Cardiac atrium fibroblast (primary cell): ENCODE measurements around the gene OR56A4. TPM values are rescaled to one million over a fixed set of nuclear protein-coding genes. Genes with fewer than 3 reads are reported as not detected.

Experiments used
- total RNA-seq: library from RNA; depleted of rRNA; stranded (reverse); fragments of >200 nt; gene quantifications from 2 replicates; pipeline ENCODE4 v1.2.3, GENCODE V29; 2015

OR56A4 gene, protein sequence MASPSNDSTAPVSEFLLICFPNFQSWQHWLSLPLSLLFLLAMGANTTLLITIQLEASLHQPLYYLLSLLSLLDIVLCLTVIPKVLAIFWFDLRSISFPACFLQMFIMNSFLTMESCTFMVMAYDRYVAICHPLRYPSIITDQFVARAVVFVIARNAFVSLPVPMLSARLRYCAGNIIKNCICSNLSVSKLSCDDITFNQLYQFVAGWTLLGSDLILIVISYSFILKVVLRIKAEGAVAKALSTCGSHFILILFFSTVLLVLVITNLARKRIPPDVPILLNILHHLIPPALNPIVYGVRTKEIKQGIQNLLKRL
- total RNA-seq, result not detected in 2 replicates

DNA sequence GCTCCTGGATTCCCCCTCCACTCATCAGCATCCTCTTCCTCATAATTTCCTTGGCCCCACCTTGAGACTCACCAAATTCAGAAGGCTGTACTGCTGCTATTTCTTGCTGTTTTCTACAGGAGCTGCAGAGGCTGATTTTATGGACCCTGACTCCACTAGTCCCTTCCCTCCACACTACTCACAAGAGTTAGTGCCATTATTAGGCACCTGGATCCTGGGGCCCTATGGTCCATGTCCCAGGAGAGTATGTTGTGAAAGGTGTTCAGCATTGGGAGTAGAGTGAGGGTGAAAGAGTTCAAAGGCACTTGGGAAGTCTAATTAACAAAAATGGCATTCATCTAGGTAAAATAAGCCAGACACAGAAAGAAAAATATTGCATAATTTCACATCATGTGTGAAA is at the start of gene OR56A4:
Gene OR56A4 (minus strand): TSS at position 101 of the 400 bp plus-strand sequence. CDS start 3,954 bp downstream, outside the sequence.

GRCh38 chr11:6030708-6031405 is 24.1 kb upstream of the OR56A4 start, which contains the start of gene OR56A1:
Gene OR56A1 (minus strand): TSS chr11:6030758. CDS start chr11:6027692, 3,066 bp downstream.

GRCh38 chr11:5986885-5987284 is 19.9 kb downstream of the OR56A4 start, which contains the start of gene OR52L1:
Gene OR52L1 (minus strand): TSS chr11:5986985. CDS start chr11:5986930, 55 bp downstream.

GRCh38 chr11:5968394-5968793 is 38.4 kb downstream of the OR56A4 start, which contains the start of gene OR56A5:
Gene OR56A5 (minus strand): TSS chr11:5968494. CDS start chr11:5968494, 0 bp downstream.

Other genes with a start within 250 kb of the OR56A4 start
- gene OR52N5, start 223.6 kb downstream of the OR56A4 start, total RNA-seq, result not detected in 2 replicates
- gene OR52N1, start 215.7 kb downstream of the OR56A4 start, total RNA-seq, result not detected in 2 replicates
- gene OR52N2, start 198.0 kb downstream of the OR56A4 start, total RNA-seq, result not detected in 2 replicates
- gene OR52E6, start 165.0 kb downstream of the OR56A4 start, total RNA-seq, result not detected in 2 replicates
- gene OR52E8, start 149.3 kb downstream of the OR56A4 start, total RNA-seq, result not detected in 2 replicates
- not detected in 2 replicates for gene OR52E4, start 126.3 kb downstream of the OR56A4 start, total RNA-seq
- gene OR52E5, start 113.7 kb downstream of the OR56A4 start, total RNA-seq, result not detected in 2 replicates
- gene OR56A3, start 64.7 kb downstream of the OR56A4 start, total RNA-seq, result not detected in 2 replicates
- not detected in 2 replicates for gene OR56A5, start 38.5 kb downstream of the OR56A4 start, total RNA-seq
- gene OR52L1, start 20.0 kb downstream of the OR56A4 start, total RNA-seq, result not detected in 2 replicates
- gene OR56A1, start 23.8 kb upstream of the OR56A4 start, total RNA-seq, result not detected in 2 replicates
- not detected in 2 replicates for gene OR56B4, start 100.7 kb upstream of the OR56A4 start, total RNA-seq
- gene OR52B2, start 163.4 kb upstream of the OR56A4 start, total RNA-seq, result not detected in 2 replicates
- gene OR52W1, start 192.3 kb upstream of the OR56A4 start, total RNA-seq, result not detected in 2 replicates
- not detected in 2 replicates for gene C11orf42, start 198.6 kb upstream of the OR56A4 start, total RNA-seq
- gene FHIP1B, start 227.7 kb upstream of the OR56A4 start, total RNA-seq, result 8.1 and 14.3 TPM in 2 replicates
- not detected in 2 replicates for gene CNGA4, start 232.1 kb upstream of the OR56A4 start, total RNA-seq